H1 (cell line): ENCODE results near the gene RAB40C. TPM values are rescaled to one million over a fixed set of nuclear protein-coding genes. Genes with fewer than 3 reads are reported as not detected.

Source experiments
- ASH2L ChIP-seq: fragments of 200-600, 300-600 bp; sonication (generic); IDR thresholded peaks from one replicate; pipeline ENCODE4 v1.7.1; 2017; ENCODE audit warnings: low read length
- CHD7 ChIP-seq: fragments of 300-600 bp; sonication (generic); IDR thresholded peaks from 2 replicates; pipeline ENCODE4 v1.7.1; 2012; ENCODE audit warnings: low read length, moderate library complexity, mild to moderate bottlenecking, inconsistent platforms; ENCODE audit not compliant: insufficient replicate concordance
- HDAC6 ChIP-seq: IDR thresholded peaks from one replicate; pipeline ENCODE4 v1.7.1; 2012; ENCODE audit warnings: low read depth, mild to moderate bottlenecking, inconsistent platforms, low read length, moderate library complexity
- POLR2A ChIP-seq, 2 experiments: IDR thresholded peaks; 1 replicate in 1 of 2; 2 replicates in 1 of 2; pipeline ENCODE4 v1.6.1; 2011; ENCODE audit warnings: low read depth in 2 of 2, low read length in 2 of 2, mild to moderate bottlenecking in 2 of 2; ENCODE audit errors: control extremely low read depth in 1 of 2
- SIX5 ChIP-seq: IDR thresholded peaks from 2 replicates; pipeline ENCODE4 v1.6.1; 2011; ENCODE audit warnings: mild to moderate bottlenecking, low read depth, low read length
- TCF12 ChIP-seq: IDR thresholded peaks from 2 replicates; pipeline ENCODE4 v1.6.1; 2011; ENCODE audit warnings: low read depth, mild to moderate bottlenecking, low read length
- polyA plus RNA-seq, 7 experiments: library from polyadenylated mRNA; depleted of rRNA in 3 of 7; stranded (reverse) in 5 of 7; unstranded in 2 of 7; fragments of >200 nt in 5 of 7; fragments of 200-250 nt in 2 of 7; gene quantifications; 1 replicate in 5 of 7; 2 replicates in 1 of 7; 4 replicates in 1 of 7; pipeline versions ENCODE4 v1.2.1 to v1.2.3, GENCODE V29; 2011 to 2013; ENCODE audit warnings: missing spikeins in 2 of 7, mixed read lengths in 2 of 7
- total RNA-seq: library from RNA; stranded (reverse); fragmentation: NEBNext Ultra II Directional; extraction: Animal tissue kit (Norgen Biotek cat#: 25700); gene quantifications from 2 replicates; pipeline ENCODE4 v1.2.1, GENCODE V29; 2021

Gene RAB40C
- total and polyA plus RNA-seq, 2 of the 8 experiments (the other 6 are each of a cell fraction or from before 2014, with no cell fraction given), result 13.9 to 15.6 TPM

GRCh38 chr16:595094-595528, 5.2 kb downstream of the RAB40C start (continued):
- no peak for TF ChIP-seq CHD7
- TF ChIP-seq SIX5, result no peak
- TF ChIP-seq TCF12, result no peak
- no peak for TF ChIP-seq HDAC6
- no peak for TF ChIP-seq ASH2L
- TF ChIP-seq POLR2A (IDR thresholded peaks at IDR 0.05; ENCODE audit: control extremely low read depth in 1 of 2, low read depth in 2 of 2, low read length in 2 of 2), result no peak
